HEK293T (cell line): ENCODE results near the gene KLF7.

Experiments used
- ARNT ChIP-seq: fragments of 450-650 bp; IDR thresholded peaks from 2 replicates; pipeline ENCODE4 v1.6.1; 2017; ENCODE audit warnings: mild to moderate bottlenecking
- FOXA1 ChIP-seq: fragments of 450-650 bp; IDR thresholded peaks from 2 replicates; pipeline ENCODE4 v1.6.1; 2016; ENCODE audit warnings: mild to moderate bottlenecking
- FOXK2 ChIP-seq: fragments of 450-650 bp; IDR thresholded peaks from 2 replicates; pipeline ENCODE4 v1.6.1; 2016; ENCODE audit warnings: mild to moderate bottlenecking
- FOXM1 ChIP-seq: fragments of 450-650 bp; IDR thresholded peaks from 2 replicates; pipeline ENCODE4 v1.6.1; 2017; ENCODE audit warnings: mild to moderate bottlenecking, borderline replicate concordance
- HDGF ChIP-seq: fragments of 450-650 bp; IDR thresholded peaks from 2 replicates; pipeline ENCODE4 v1.6.1; 2017; ENCODE audit warnings: antibody characterized with exemption, borderline replicate concordance
- NFRKB ChIP-seq: fragments of 450-650 bp; IDR thresholded peaks from 2 replicates; pipeline ENCODE4 v1.6.1; 2016; ENCODE audit warnings: mild to moderate bottlenecking, moderate library complexity
- PKNOX1 ChIP-seq: fragments of 450-650 bp; IDR thresholded peaks from 2 replicates; pipeline ENCODE4 v1.6.1; 2016
- SP1 ChIP-seq: fragments of 450-650 bp; IDR thresholded peaks from 2 replicates; pipeline ENCODE4 v1.6.1; 2017
- SUZ12 ChIP-seq: fragments of 450-650 bp; IDR thresholded peaks from 2 replicates; pipeline ENCODE4 v1.6.1; 2016; ENCODE audit warnings: mild to moderate bottlenecking
- TARDBP ChIP-seq: fragments of 450-650 bp; IDR thresholded peaks from 2 replicates; pipeline ENCODE4 v1.6.1; 2016
- ZNF384 ChIP-seq: fragments of 450-650 bp; IDR thresholded peaks from 2 replicates; pipeline ENCODE4 v1.6.1; 2016

- TF ChIP-seq ZNF384 (no peak), HDGF (no peak), TARDBP (no peak), SP1 (no peak), SUZ12 (no peak), ARNT (no peak), FOXM1 (no peak), NFRKB (no peak), PKNOX1 (no peak), FOXK2 (no peak), FOXA1 (no peak)
Observed at GRCh38 chr2:207072571-207072970, 93.2 kb downstream of the KLF7 start.
